SK-N-SH (cell line): Measurements from ENCODE around the gene BOD1. TPM values are rescaled to one million over a fixed set of nuclear protein-coding genes. Genes with fewer than 3 reads are reported as not detected.

ENCODE experiments used
- CTCF ChIA-PET: fragments of 300-600, 350-600 bp; formaldehyde crosslinking; extraction: SDS; loops from one replicate; lab custom pipeline; 2021; lab: Yijun Ruan, JAX
- POLR2A ChIA-PET: fragments of 350-600 bp; sonication (Branson Sonifier 250); formaldehyde crosslinking; extraction: SDS; loops from one replicate; lab custom pipeline; 2020; ENCODE audit warnings: antibody characterized with exemption, inconsistent platforms; lab: Yijun Ruan, JAX
- DNase-seq: peaks from one replicate; pipeline ENCODE4 v3.0.0; 2012
- H2AFZ ChIP-seq: fragments of 200-600 bp; sonication (generic); 2 replicates; pipeline ENCODE4 v1.8.1; 2016; ENCODE audit warnings: antibody characterized with exemption, mild to moderate bottlenecking, low read depth
- H3F3A ChIP-seq: fragments of 200-600 bp; sonication (generic); replicated peaks from 2 replicates; pipeline ENCODE3; 2016; ENCODE audit warnings: antibody characterized with exemption, mild to moderate bottlenecking; ENCODE audit not compliant: insufficient read depth
- H3K27ac ChIP-seq, 2 experiments: fragments of 200-500 bp in 1 of 2; fragments of 200-600 bp in 1 of 2; sonication (Bioruptor generic) in 1 of 2; sonication (generic), shearing (Covaris generic) in 1 of 2; 2 replicates each; pipeline versions ENCODE4 v1.5.1 to v1.6.1; 2014 to 2016; ENCODE audit warnings: low read depth in 2 of 2, inconsistent platforms in 1 of 2, low read length in 1 of 2, mild to moderate bottlenecking in 1 of 2, mixed read lengths in 1 of 2
- H3K27me3 ChIP-seq: fragments of 200-600 bp; sonication (generic), shearing (Covaris generic); 2 replicates; pipeline ENCODE4 v1.6.1; 2016; ENCODE audit warnings: mixed run types; ENCODE audit not compliant: insufficient read depth
- H3K36me3 ChIP-seq, 2 experiments: fragments of 200-500 bp in 1 of 2; fragments of 200-600 bp in 1 of 2; sonication (Bioruptor generic) in 1 of 2; sonication (generic) in 1 of 2; replicated peaks in 1 of 2; 2 replicates each; pipeline versions ENCODE3 to v1.5.1; 2014 to 2016; ENCODE audit warnings: low read length in 1 of 2, mild to moderate bottlenecking in 1 of 2; ENCODE audit not compliant: insufficient read depth in 2 of 2, control insufficient read depth in 1 of 2
- H3K4me1 ChIP-seq, 2 experiments: fragments of 200-500 bp in 1 of 2; fragments of 200-600 bp in 1 of 2; sonication (Bioruptor generic) in 1 of 2; sonication (generic), shearing (Covaris generic) in 1 of 2; 2 replicates each; pipeline versions ENCODE4 v1.5.1 to v1.6.1; 2014 to 2016; ENCODE audit warnings: low read depth in 1 of 2, low read length in 1 of 2, mixed run types in 1 of 2; ENCODE audit not compliant: insufficient read depth in 2 of 2, control insufficient read depth in 1 of 2
- H3K4me2 ChIP-seq: fragments of 200-600 bp; sonication (generic), shearing (Covaris generic); 2 replicates; pipeline ENCODE4 v1.6.1; 2017; ENCODE audit warnings: mixed run types
- H3K4me3 ChIP-seq, 2 experiments: fragments of 200-500 bp in 1 of 2; fragments of 200-600 bp in 1 of 2; sonication (Bioruptor generic) in 1 of 2; sonication (generic), shearing (Covaris generic) in 1 of 2; 2 replicates each; pipeline versions ENCODE4 v1.5.1 to v1.8.1; 2014 to 2016; ENCODE audit warnings: low read depth in 2 of 2, inconsistent platforms in 1 of 2, low read length in 1 of 2, mild to moderate bottlenecking in 1 of 2, mixed read lengths in 1 of 2, moderate library complexity in 1 of 2
- H3K79me2 ChIP-seq: fragments of 200-600 bp; sonication (generic); 2 replicates; pipeline ENCODE4 v1.8.1; 2017; ENCODE audit warnings: mild to moderate bottlenecking; ENCODE audit not compliant: insufficient read depth
- H3K9ac ChIP-seq: fragments of 200-600 bp; sonication (generic); 2 replicates; pipeline ENCODE4 v1.6.1; 2017; ENCODE audit warnings: mixed run types
- H3K9me2 ChIP-seq: fragments of 200-600 bp; sonication (generic); 2 replicates; pipeline ENCODE4 v1.6.1; 2017; ENCODE audit warnings: mixed run types
- H3K9me3 ChIP-seq: fragments of 200-600 bp; sonication (generic); 2 replicates; pipeline ENCODE4 v1.6.1; 2017; ENCODE audit warnings: mixed run types, mild to moderate bottlenecking, moderate library complexity
- H4K20me1 ChIP-seq: fragments of 200-600 bp; sonication (generic); 2 replicates; pipeline ENCODE4 v1.6.1; 2017; ENCODE audit warnings: mild to moderate bottlenecking, mixed run types; ENCODE audit not compliant: insufficient read depth
- CTCF ChIP-seq: fragments of 200-600 bp; sonication (generic); IDR thresholded peaks from 2 replicates; pipeline ENCODE4 v1.6.1; 2017; ENCODE audit warnings: antibody characterized with exemption, mild to moderate bottlenecking, moderate library complexity
- EZH2phosphoT487 ChIP-seq: fragments of 200-600 bp; sonication (generic); IDR thresholded peaks from 2 replicates; pipeline ENCODE4 v1.6.1; 2017; ENCODE audit warnings: low read depth, mixed run types, mild to moderate bottlenecking, antibody characterized with exemption, moderate library complexity, borderline replicate concordance
- FOSL2 ChIP-seq: IDR thresholded peaks from 2 replicates; pipeline ENCODE4 v1.4.0; 2012; ENCODE audit warnings: low read depth, mild to moderate bottlenecking, moderate library complexity, borderline replicate concordance
- FOXM1 ChIP-seq: IDR thresholded peaks from 2 replicates; pipeline ENCODE4 v1.4.0; 2012; ENCODE audit warnings: low read depth, mild to moderate bottlenecking
- GATA2 ChIP-seq: sonication (generic); formaldehyde crosslinking; IDR thresholded peaks from 2 replicates; pipeline ENCODE4 v1.5.0; 2020; ENCODE audit warnings: mild to moderate bottlenecking, missing genetic modification reagents
- IRF3 ChIP-seq: fragments of 150-350 bp; IDR thresholded peaks from 2 replicates; pipeline ENCODE4 v1.6.1; 2016; ENCODE audit warnings: mild to moderate bottlenecking, low read depth, low read length
- MAX ChIP-seq: IDR thresholded peaks from 2 replicates; pipeline ENCODE4 v1.4.0; 2012; ENCODE audit warnings: low read depth
- MXI1 ChIP-seq: IDR thresholded peaks from 2 replicates; pipeline ENCODE4 v1.6.1; 2012; ENCODE audit warnings: mild to moderate bottlenecking, low read depth, low read length, improper control_type of control experiment
- NFIC ChIP-seq: IDR thresholded peaks from 2 replicates; pipeline ENCODE4 v1.4.0; 2012; ENCODE audit warnings: borderline replicate concordance
- RAD21 ChIP-seq: IDR thresholded peaks from 2 replicates; pipeline ENCODE4 v1.6.1; 2012; ENCODE audit warnings: mild to moderate bottlenecking, low read length
- REST ChIP-seq: IDR thresholded peaks from 2 replicates; pipeline ENCODE4 v1.6.1; 2012; ENCODE audit warnings: mild to moderate bottlenecking, low read depth, low read length, moderate library complexity
- SIN3A ChIP-seq: IDR thresholded peaks from 2 replicates; pipeline ENCODE4 v1.6.1; 2012; ENCODE audit warnings: low read depth, mild to moderate bottlenecking, low read length, moderate library complexity, borderline replicate concordance
- TAF1 ChIP-seq: IDR thresholded peaks from 2 replicates; pipeline ENCODE4 v1.6.1; 2012; ENCODE audit warnings: low read depth, mild to moderate bottlenecking, low read length, moderate library complexity, borderline replicate concordance
- TEAD4 ChIP-seq: IDR thresholded peaks from 2 replicates; pipeline ENCODE4 v1.4.0; 2012; ENCODE audit warnings: mild to moderate bottlenecking, borderline replicate concordance; ENCODE audit not compliant: insufficient read depth
- USF1 ChIP-seq: IDR thresholded peaks from 2 replicates; pipeline ENCODE4 v1.4.0; 2012; ENCODE audit warnings: low read depth, borderline replicate concordance
- USF2 ChIP-seq: fragments of 150-350 bp; IDR thresholded peaks from 2 replicates; pipeline ENCODE4 v1.6.1; 2017; ENCODE audit warnings: antibody characterized with exemption, low read length, low read depth, borderline replicate concordance
- YY1 ChIP-seq: IDR thresholded peaks from 2 replicates; pipeline ENCODE4 v1.4.0; 2012; ENCODE audit warnings: low read depth, mild to moderate bottlenecking
- WGBS: methylation state at CpG from one replicate; pipeline ENCODE4 v1.1.6; 2017; ENCODE audit warnings: low lambda C conversion rate; 5-methylcytosine and 5-hydroxymethylcytosine counted together
- polyA plus RNA-seq, 3 experiments: library from polyadenylated mRNA; depleted of rRNA; stranded (reverse); fragments of >200 nt; gene quantifications; 2 replicates each; pipeline ENCODE4 v1.2.3, GENCODE V29; 2012

The BOD1 gene
- polyA plus RNA-seq, 1 of the 3 experiments (the other 2 are of a cell fraction): 45.3 TPM

- Histone ChIP-seq H3K27ac (no peak overlapping the region), H3K27me3 (no peaks in the 10 kb centered on the region), H3K4me3 (no peak overlapping the region), H3K4me2 (no peak overlapping the region), H3K9me2 (no peaks in the 10 kb centered on the region), H2AFZ (no peak overlapping the region), H3K9me3 (no peaks in the 10 kb centered on the region), H3K36me3 (no peaks in the 10 kb centered on the region), H3F3A (no peaks in the 10 kb centered on the region), H3K79me2 (no peaks in the 10 kb centered on the region), H3K4me1 (no peaks in the 10 kb centered on the region; a peak in 2 of 4 replicates), H3K9ac (no peak overlapping the region), H4K20me1 (no peaks in the 10 kb centered on the region)
- no peak for TF ChIP-seq TEAD4
- TF ChIP-seq CTCF: no peak
- no peak for TF ChIP-seq USF1
- no peak for TF ChIP-seq EZH2phosphoT487
- no peak for TF ChIP-seq TAF1
- TF ChIP-seq MAX: no peak
- TF ChIP-seq USF2: no peak
- TF ChIP-seq GATA2 (CRISPR knock-in tag): no peak
- no peak for TF ChIP-seq RAD21
- TF ChIP-seq YY1: no peak
- no peak for TF ChIP-seq FOXM1
- no peak for TF ChIP-seq NFIC
- no peak for TF ChIP-seq IRF3
- TF ChIP-seq SIN3A: no peak
- no peak for TF ChIP-seq REST
- TF ChIP-seq MXI1: no peak
- TF ChIP-seq FOSL2: no peak
- ChIA-PET CTCF (interaction anchor here (0.6 to 4.0 kb wide), 7 partner anchors 9 to 391 kb away, joined by 3 to 35 read pairs (median 3); no protein-coding TSS in a partner anchor), POLR2A (no interaction called here)
- WGBS: 54% methylated on average over 12 of the region's 12 CpGs
- DNase-seq: no peak
Measured at GRCh38 chr5:173582216-173583111, 34.0 kb downstream of the BOD1 start.
